Measurements from ENCODE around the gene TGFBR3. TPM values are rescaled to one million over a fixed set of nuclear protein-coding genes. Genes with fewer than 3 reads are reported as not detected.
A peak's percentile ranks its signal among the peaks of the same experiment; 100 is the strongest.

Gene TGFBR3
- total RNA-seq, 2 experiments from 2014 or later, result 3.7 to 4.0 TPM

DNA sequence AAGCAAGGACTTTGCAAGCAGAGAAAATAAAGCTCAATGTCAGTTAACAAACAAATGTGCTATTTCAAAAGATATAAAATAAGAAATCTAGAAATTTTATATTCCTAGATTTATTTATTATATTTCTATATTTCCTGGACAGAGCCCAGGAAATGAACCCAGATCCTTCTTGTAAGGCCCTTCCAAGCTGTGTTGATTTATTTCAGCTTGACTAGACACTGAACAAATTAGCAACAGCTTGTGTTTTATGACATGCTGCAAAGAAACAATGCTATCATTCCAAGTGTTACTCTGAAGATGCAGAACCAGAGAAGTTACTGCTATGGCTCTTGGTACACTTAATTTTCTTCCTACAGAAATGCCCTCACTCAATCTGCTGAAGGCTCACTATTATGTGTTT is 6.2 kb downstream of the TGFBR3 start:
- Mint-ChIP-seq H3K4me1 (ENCODE audit: low read depth) (peaks cover 47% of the 10 kb centered on the region), H3K36me3 (ENCODE audit: low read depth) (peaks cover 3% of the 10 kb centered on the region), H3K9me3 (ENCODE audit: insufficient read depth) (no peaks in the 10 kb centered on the region), H3K27me3 (ENCODE audit: low read depth) (peaks cover 38% of the 10 kb centered on the region), H3K27ac (no peak overlapping the region), H3K4me3 (no peak overlapping the region)
- DNase-seq (no peak), ATAC-seq (no peak)
- ChIA-PET CTCF (interaction anchor here (0.7 to 1.7 kb wide), 2 partner anchors 75 to 367 kb away, joined by 3 to 5 read pairs; no protein-coding TSS in a partner anchor), POLR2A (no interaction called here)

- H3K4me3 Mint-ChIP-seq, result no peak overlapping the region
- H3K27ac Mint-ChIP-seq, result no peak overlapping the region
- ATAC-seq, result no peak
- CTCF ChIA-PET, result no interaction called here
- H3K4me1 Mint-ChIP-seq (ENCODE audit: low read depth), result peaks cover 36% of the 10 kb centered on the region
- no peaks in the 10 kb centered on the region for H3K9me3 Mint-ChIP-seq (ENCODE audit: insufficient read depth)
- H3K27me3 Mint-ChIP-seq (ENCODE audit: low read depth), result peaks cover 27% of the 10 kb centered on the region
- POLR2A ChIA-PET, result no interaction called here
- no peaks in the 10 kb centered on the region for H3K36me3 Mint-ChIP-seq (ENCODE audit: low read depth)
- no peak for DNase-seq
Measured at GRCh38 chr1:91877574-91878208, 8.3 kb downstream of the TGFBR3 start.

DNA sequence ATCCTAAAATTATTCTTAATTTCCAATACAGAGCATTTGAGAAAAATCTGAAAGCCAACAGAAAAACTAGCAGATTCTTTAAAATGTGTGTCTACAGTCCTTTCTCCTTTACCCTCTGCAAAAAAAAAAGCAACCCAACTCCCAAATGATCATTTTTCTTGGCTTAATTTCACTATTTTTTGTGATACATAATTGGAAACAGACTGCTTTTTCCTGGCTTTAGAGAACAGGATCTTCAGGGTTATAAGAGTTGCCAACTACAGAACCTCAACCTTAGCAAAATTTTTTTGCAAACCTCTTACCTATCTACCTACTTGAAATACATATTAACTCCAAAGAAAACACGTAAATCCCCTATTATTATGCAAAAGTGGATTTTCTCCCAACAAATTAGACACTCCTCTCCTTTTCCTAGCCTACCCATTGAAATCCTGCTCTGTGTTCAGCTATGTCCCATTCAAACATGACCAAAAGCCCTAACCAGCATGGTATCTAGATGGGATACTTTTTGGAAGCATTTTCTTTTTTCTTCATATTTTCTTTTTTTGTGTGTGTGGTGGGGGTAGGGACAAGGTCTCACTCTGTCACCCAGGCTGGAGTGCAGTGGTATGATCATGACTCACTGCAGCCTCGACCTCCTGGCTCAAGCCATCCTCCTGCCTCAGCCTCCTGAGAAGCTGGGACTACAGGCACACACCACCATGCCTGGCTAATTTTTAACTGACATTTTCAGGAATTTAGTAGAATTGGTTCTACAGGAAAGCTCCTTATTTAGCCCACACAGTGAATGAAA is 9.0 kb downstream of the TGFBR3 start:
- ChIA-PET POLR2A (interaction anchor here (0.6 to 1.1 kb wide), 2 partner anchors 72 to 236 kb away, joined by 3 read pairs; no protein-coding TSS in a partner anchor), CTCF (no interaction called here)
- H3K4me1 Mint-ChIP-seq (ENCODE audit: low read depth), result peaks cover 43% of the 10 kb centered on the region
- ATAC-seq (no peak), DNase-seq (no peak)
- H3K4me3 Mint-ChIP-seq, result no peak overlapping the region
- no peak overlapping the region for H3K27ac Mint-ChIP-seq
- peaks cover 27% of the 10 kb centered on the region for H3K27me3 Mint-ChIP-seq (ENCODE audit: low read depth)
- H3K9me3 Mint-ChIP-seq (ENCODE audit: insufficient read depth), result no peaks in the 10 kb centered on the region
- H3K36me3 Mint-ChIP-seq (ENCODE audit: low read depth), result no peaks in the 10 kb centered on the region

GRCh38 chr1:91876040-91876470 is 9.9 kb downstream of the TGFBR3 start:
- no peak for DNase-seq
- H3K27ac Mint-ChIP-seq, result no peak overlapping the region
- no peak for ATAC-seq
- H3K4me1 Mint-ChIP-seq (ENCODE audit: low read depth), result peaks cover 51% of the 10 kb centered on the region
- peaks cover 31% of the 10 kb centered on the region for H3K27me3 Mint-ChIP-seq (ENCODE audit: low read depth)
- H3K4me3 Mint-ChIP-seq, result no peak overlapping the region
- ChIA-PET POLR2A (interaction anchor here (1.1 kb wide), 1 partner anchor 71 kb away, joined by 3 read pairs; no protein-coding TSS in a partner anchor), CTCF (interaction anchor here (1.1 kb wide), 1 partner anchor 12 kb away, joined by 3 read pairs; no protein-coding TSS in a partner anchor)
- H3K36me3 Mint-ChIP-seq (ENCODE audit: low read depth), result no peaks in the 10 kb centered on the region
- no peaks in the 10 kb centered on the region for H3K9me3 Mint-ChIP-seq (ENCODE audit: insufficient read depth)

DNA sequence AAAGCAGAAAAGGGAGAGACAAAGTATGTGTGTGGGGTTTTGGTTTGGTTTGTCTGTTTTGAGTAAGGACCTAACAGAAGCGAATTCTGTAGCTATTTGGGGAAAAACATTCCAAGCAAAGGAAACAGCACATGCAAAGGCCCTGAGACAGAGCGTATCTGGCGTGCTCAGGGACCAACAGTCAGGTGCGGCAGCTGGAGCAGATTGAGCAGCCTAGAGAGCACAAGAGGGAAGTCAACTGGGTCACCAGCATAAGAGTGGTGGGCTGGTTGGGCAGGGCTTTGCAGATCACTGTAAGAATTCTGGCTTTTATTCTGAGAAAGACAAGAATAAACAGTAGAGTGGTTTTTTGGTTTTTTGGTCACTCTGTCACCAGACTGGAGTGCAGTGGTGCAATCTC is 11.8 kb downstream of the TGFBR3 start:
- ATAC-seq, result no peak

GRCh38 chr1:91872559-91873081 is 13.3 kb downstream of the TGFBR3 start:
- Mint-ChIP-seq H3K36me3 (ENCODE audit: low read depth) (no peaks in the 10 kb centered on the region), H3K9me3 (ENCODE audit: insufficient read depth) (no peaks in the 10 kb centered on the region), H3K4me1 (ENCODE audit: low read depth) (peaks cover 50% of the 10 kb centered on the region), H3K27me3 (ENCODE audit: low read depth) (peaks cover 29% of the 10 kb centered on the region), H3K4me3 (no peak overlapping the region), H3K27ac (peak overlapping the region; percentile 26)
- ChIA-PET CTCF (interaction anchor here (2.8 kb wide), 1 partner anchor 360 kb away, joined by 15 read pairs; no protein-coding TSS in a partner anchor), POLR2A (interaction anchor here (0.6 kb wide), 1 partner anchor 391 kb away, joined by 3 read pairs; no protein-coding TSS in a partner anchor)
- DNase-seq, result peak; percentile 56
- ATAC-seq, result peak; percentile 35

More for the DNA sequence above, 11.8 kb downstream of the TGFBR3 start:
- Mint-ChIP-seq H3K4me3 (no peak overlapping the region), H3K9me3 (ENCODE audit: insufficient read depth) (no peaks in the 10 kb centered on the region), H3K36me3 (ENCODE audit: low read depth) (no peaks in the 10 kb centered on the region), H3K27ac (no peak overlapping the region), H3K27me3 (ENCODE audit: low read depth) (peaks cover 31% of the 10 kb centered on the region), H3K4me1 (ENCODE audit: low read depth) (peaks cover 59% of the 10 kb centered on the region)
- ChIA-PET CTCF (interaction anchor here (1.2 to 2.8 kb wide), 2 partner anchors 10 to 361 kb away, joined by 4 to 15 read pairs; no protein-coding TSS in a partner anchor), POLR2A (no interaction called here)
- no peak for DNase-seq

DNA sequence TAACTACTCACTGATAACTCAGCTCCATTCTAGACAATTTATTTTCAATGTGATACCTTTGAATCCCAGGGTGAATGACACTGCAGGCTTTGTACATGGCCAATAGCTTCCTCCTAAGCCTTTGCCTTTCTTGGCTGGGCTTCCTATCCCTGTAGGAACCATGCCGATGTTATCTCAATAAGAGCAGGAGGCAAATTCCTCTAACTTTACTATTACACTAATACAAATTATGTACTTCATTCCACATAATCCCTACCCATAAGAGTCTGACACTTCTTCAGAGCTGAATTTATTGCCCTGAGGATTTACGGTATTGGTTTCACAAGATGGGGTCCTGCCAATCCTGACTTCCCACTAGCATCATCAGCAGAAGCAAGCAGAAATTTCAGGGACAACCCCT is 14.0 kb downstream of the TGFBR3 start:
- ChIA-PET CTCF (interaction anchor here (1.1 to 2.8 kb wide), 2 partner anchors 17 to 359 kb away, joined by 4 to 15 read pairs; no protein-coding TSS in a partner anchor), POLR2A (no interaction called here)
- Mint-ChIP-seq H3K4me1 (ENCODE audit: low read depth) (peaks cover 45% of the 10 kb centered on the region), H3K4me3 (no peak overlapping the region), H3K27me3 (ENCODE audit: low read depth) (peaks cover 25% of the 10 kb centered on the region), H3K36me3 (ENCODE audit: low read depth) (no peaks in the 10 kb centered on the region), H3K9me3 (ENCODE audit: insufficient read depth) (no peaks in the 10 kb centered on the region), H3K27ac (no peak overlapping the region)
- ATAC-seq, result no peak
- no peak for DNase-seq

DNA sequence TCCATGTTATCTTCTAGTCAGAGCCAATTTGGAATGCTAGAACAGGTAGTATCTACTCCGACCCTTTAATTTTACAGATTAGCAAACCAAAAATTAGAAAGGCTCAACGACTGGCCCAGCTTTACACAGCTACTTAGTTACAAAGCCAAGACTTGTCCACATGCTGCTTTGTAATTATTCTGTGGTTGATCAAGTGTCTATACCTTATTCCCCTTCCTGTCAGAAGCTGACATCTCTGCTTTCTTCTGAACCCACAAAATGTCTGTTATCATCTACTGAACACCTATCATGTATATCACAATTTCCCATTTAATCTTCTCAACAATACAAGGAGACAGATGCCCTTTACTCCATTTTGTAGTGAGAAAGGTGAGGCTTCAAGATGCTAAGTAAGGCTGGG is 15.6 kb downstream of the TGFBR3 start:
- DNase-seq (no peak), ATAC-seq (no peak)
- Mint-ChIP-seq H3K4me1 (ENCODE audit: low read depth) (peaks cover 36% of the 10 kb centered on the region), H3K27ac (no peak overlapping the region), H3K27me3 (ENCODE audit: low read depth) (peaks cover 21% of the 10 kb centered on the region), H3K4me3 (no peak overlapping the region), H3K9me3 (ENCODE audit: insufficient read depth) (no peaks in the 10 kb centered on the region), H3K36me3 (ENCODE audit: low read depth) (peaks cover 2% of the 10 kb centered on the region)
- POLR2A ChIA-PET, result no interaction called here
- CTCF ChIA-PET, result interaction anchor here (1.2 kb wide), 2 partner anchors 13 to 35 kb away, joined by 3 read pairs; no protein-coding TSS in a partner anchor

DNA sequence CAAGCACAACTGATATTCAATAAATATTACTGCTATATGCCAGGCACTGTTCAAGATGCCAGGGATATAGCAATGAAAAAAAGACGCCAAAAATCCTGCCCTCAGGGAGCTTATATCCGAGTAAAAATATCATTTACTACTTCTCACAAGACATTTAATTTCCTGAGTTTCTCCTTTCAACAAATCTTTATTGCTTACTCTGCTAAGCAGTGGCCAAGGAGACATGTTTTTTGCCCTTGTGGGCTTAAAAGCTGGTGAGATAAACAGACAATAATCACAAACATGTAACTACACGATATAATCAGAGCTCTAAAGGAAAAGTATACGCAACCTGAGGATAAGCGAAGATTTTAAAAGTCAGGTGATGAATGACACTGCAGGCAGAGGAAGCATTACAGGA is 19.5 kb downstream of the TGFBR3 start:
- ChIA-PET CTCF (interaction anchor here (0.6 kb wide), 1 partner anchor 354 kb away, joined by 3 read pairs; no protein-coding TSS in a partner anchor), POLR2A (no interaction called here)
- Mint-ChIP-seq H3K9me3 (ENCODE audit: insufficient read depth) (no peaks in the 10 kb centered on the region), H3K27me3 (ENCODE audit: low read depth) (peaks cover 13% of the 10 kb centered on the region), H3K27ac (no peak overlapping the region), H3K36me3 (ENCODE audit: low read depth) (peaks cover 2% of the 10 kb centered on the region), H3K4me1 (ENCODE audit: low read depth) (peaks cover 12% of the 10 kb centered on the region), H3K4me3 (no peak overlapping the region)
- no peak for DNase-seq
- ATAC-seq, result no peak

- DNase-seq, result no peak
- no peaks in the 10 kb centered on the region for H3K4me1 Mint-ChIP-seq (ENCODE audit: low read depth)
- ChIA-PET POLR2A (interaction anchor here (0.6 kb wide), 1 partner anchor 716 kb away, joined by 5 read pairs; no protein-coding TSS in a partner anchor), CTCF (interaction anchor here (1.1 kb wide), 2 partner anchors 11 to 351 kb away, joined by 3 read pairs; no protein-coding TSS in a partner anchor)
- no peak overlapping the region for H3K4me3 Mint-ChIP-seq
- ATAC-seq, result no peak
- H3K36me3 Mint-ChIP-seq (ENCODE audit: low read depth), result peaks cover 2% of the 10 kb centered on the region
- H3K27ac Mint-ChIP-seq, result no peak overlapping the region
- no peaks in the 10 kb centered on the region for H3K9me3 Mint-ChIP-seq (ENCODE audit: insufficient read depth)
- peaks cover 8% of the 10 kb centered on the region for H3K27me3 Mint-ChIP-seq (ENCODE audit: low read depth)
Measured at GRCh38 chr1:91864017-91864700, 21.8 kb downstream of the TGFBR3 start.

DNA sequence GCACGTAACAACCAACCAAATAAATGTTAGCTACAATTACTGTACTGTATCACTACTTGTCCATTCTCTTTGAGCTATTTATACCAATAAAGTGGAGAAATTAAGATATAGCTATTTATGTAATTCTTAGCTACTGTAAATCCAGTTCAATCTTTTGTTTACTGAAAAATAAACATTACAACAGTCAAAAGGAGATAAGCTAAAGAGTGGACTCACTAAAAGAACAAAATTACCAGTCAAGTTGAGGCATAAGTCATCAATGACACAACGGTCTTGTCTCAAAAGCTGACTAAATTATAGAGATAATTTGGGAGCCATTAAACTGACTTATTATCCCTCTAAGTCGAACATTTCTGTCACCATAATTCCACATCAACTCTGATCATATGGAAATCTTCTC is 22.5 kb downstream of the TGFBR3 start:
- peaks cover 2% of the 10 kb centered on the region for H3K36me3 Mint-ChIP-seq (ENCODE audit: low read depth)
- H3K4me3 Mint-ChIP-seq, result no peak overlapping the region
- H3K27me3 Mint-ChIP-seq (ENCODE audit: low read depth), result peaks cover 6% of the 10 kb centered on the region
- ATAC-seq, result no peak
- no peak overlapping the region for H3K27ac Mint-ChIP-seq
- DNase-seq, result no peak
- CTCF ChIA-PET, result interaction anchor here (0.6 to 1.1 kb wide), 2 partner anchors 349 to 351 kb away, joined by 3 read pairs; no protein-coding TSS in a partner anchor
- POLR2A ChIA-PET, result no interaction called here
- H3K9me3 Mint-ChIP-seq (ENCODE audit: insufficient read depth), result no peaks in the 10 kb centered on the region
- no peaks in the 10 kb centered on the region for H3K4me1 Mint-ChIP-seq (ENCODE audit: low read depth)
